HG03521 (cell line): ENCODE results near the gene SLC39A2.
"Not testable (repeated sequence)": the region's sequence is repeated elsewhere in the genome, so short reads cannot be mapped to it uniquely, and the experiment has no call there.

Experiments used
- ATAC-seq: cut with Tn5 transposase; IDR thresholded peaks from one replicate; pipeline ENCODE4 v1.9.1; 2021; ENCODE audit warnings: mild to moderate bottlenecking, moderate library complexity; ENCODE audit not compliant: unreplicated experiment

The SLC39A2 gene, protein sequence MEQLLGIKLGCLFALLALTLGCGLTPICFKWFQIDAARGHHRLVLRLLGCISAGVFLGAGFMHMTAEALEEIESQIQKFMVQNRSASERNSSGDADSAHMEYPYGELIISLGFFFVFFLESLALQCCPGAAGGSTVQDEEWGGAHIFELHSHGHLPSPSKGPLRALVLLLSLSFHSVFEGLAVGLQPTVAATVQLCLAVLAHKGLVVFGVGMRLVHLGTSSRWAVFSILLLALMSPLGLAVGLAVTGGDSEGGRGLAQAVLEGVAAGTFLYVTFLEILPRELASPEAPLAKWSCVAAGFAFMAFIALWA

DNA sequence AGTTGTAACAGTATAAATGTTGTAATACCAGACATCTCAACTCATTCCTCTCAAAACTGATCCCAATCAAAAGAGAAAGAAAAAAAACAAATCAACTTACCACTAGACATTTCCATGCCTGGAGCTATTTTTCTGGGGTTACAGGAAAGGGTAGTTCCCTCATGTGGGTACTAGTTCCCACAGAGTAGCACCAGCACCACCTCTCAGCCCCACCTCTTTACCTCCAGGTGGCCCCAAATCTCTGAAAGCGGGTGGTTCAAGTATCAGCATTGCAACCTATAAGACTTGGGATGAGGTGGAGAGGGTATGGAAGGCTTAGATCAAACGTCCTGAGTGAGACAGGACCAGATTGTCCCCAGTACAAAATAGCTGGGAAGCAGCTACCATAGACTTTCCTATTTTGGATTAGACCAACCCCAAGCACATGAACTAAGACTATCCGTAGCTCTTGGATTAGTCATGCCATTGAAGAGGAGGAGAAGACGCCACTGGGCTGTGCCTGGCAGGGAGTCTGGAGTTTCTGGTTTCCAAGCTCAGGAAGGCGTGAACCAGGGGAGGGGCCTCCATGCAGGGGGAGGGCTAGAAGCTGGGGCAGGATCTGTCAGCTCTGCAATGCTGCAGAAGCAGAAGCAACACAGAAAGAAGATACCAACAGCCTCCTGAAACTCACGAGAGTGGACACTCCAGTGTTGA lies at the start of gene SLC39A2:
SLC39A2 (plus strand) TSS at position 620 of the 693 bp plus-strand sequence. CDS start 154 bp downstream, outside the sequence.
- ATAC-seq = no peak

DNA sequence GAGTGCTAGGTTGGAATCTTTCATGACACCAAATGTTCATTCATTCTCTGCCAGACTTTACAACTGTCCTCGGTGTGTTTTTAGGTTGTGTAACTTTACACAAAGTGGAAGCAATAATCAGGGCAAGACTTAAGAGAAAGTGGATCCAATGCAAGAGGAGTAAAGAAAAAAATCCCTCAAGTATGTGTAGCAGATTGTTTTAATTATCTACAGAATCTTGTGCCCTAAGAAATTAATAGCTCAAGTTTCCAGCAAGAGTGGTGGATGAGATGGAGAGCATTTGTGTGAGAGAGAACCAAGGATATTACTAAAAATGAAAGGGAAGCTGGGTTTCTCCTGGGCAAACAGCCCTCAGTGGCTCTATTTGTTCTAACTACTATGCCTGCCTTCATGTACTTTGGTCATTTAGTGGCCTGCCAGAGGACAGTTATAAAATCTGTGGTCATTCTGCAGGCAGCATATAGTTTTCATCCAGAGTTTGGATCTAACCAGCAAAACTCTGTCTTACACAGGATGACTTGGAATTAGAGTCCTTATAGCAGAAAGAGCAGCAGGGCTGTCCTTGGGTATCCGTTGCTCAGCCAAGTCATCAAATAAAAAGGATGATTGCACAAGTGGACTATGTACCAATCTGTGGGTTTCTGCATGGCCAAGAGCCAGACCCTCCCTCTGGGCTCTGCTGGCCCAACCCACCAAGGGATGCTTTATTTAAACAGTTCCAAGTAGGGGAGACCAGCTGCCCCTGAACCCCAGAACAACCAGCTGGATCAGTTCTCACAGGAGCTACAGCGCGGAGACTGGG lies 44.2 kb upstream of the SLC39A2 start, which contains the start of gene RNASE2:
RNASE2 (plus strand) TSS at position 752 of the 802 bp plus-strand sequence. CDS start 285 bp downstream, outside the sequence.
- not testable (repeated sequence) for ATAC-seq

DNA sequence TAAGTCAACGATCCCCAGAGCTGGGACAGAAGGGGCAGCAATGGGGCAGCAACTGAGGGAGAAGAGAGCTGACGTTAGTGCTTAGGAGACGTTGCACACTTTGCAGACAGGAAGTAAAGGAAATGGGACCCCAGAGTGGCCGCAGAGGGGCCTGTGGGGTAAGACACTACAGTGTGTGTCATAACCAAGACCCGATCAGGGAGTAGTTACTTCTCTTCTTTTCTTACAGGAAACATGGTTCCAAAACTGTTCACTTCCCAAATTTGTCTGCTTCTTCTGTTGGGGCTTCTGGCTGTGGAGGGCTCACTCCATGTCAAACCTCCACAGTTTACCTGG lies 43.6 kb upstream of the SLC39A2 start:
- ATAC-seq = not testable (repeated sequence)

DNA sequence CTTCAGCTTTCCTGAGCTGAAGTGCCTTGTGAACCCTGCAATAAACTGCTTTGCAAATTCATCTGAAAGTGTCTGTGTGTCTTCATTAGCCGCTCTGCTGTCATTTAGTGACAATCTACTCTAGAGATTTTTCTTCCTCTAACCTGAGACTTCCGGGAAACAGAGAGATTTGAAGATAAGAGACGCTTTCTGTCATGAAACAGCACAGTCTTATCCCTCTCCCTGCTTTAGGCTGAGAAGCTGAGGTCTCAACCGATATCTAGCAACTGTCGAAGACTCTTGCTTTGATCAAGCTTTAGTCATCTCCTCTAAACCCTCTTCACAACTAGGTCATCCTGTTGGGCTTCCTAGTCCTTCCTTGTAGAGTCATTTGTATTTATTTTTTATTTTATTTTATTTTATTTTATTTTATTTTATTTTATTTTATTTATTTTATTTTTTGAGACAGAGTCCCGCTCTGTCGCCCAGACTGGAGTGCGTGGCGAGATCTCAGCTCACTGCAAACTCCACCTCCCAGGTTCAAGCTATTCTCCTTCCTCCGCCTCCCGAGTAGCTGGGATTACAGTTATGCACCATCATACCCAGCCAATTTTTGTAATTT lies 42.6 kb upstream of the SLC39A2 start:
- ATAC-seq = no peak

DNA sequence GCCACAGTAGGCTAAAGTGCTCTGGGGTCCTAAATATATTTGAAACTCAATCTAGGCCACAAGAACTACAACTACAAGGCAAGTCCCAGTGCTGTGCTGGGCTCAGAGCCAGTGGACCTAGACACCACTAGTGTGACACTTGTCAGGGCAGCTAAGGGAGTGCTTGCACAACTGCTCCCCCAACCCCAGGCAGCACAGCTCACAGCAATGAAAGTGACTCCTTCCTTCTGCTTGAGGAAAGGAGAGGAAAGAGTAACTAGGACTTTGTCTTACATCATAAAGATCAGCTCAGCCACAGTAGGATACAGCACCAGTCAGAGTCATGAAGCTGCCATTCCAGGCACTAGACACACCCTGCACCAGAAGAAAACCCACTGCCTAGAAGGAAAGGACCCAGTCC lies 40.1 kb upstream of the SLC39A2 start:
- ATAC-seq = not testable (repeated sequence)

DNA sequence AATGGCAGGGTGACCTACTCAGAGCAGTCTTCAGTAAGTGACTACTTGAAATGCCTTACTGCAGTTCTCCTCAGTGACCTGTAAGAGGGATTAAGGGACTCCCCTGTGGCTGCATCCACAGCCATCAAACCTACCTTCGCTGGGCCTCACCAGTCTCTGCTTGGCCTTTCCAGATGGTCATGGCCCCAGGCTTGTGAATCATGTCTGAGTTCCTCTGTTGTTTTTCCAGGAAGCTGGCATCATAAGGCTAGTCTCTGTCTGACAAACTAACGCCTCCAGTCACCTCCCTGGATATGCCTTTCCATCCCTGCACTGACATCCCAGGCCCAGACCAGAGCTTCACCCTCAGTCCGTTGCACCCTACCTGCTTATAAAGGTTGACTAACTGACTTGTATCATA lies 29.8 kb upstream of the SLC39A2 start:
- ATAC-seq = no peak

DNA sequence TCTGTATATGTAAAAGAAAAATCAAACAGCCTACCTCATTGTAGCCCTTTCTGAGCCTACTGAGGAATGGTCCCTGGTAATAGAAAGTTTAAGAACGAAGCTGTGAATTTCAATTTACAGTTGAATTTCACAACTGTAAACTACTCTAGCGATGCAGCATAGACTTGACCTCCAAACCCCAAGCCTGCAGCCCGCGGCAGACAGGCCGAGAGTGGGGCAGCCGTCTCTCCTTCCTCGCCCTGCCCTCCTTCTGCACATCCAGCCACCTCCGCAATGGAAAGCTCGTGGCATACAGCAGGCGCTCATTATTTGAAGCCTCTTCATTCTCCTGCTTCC lies 28.5 kb upstream of the SLC39A2 start:
- ATAC-seq = peak; percentile 6

DNA sequence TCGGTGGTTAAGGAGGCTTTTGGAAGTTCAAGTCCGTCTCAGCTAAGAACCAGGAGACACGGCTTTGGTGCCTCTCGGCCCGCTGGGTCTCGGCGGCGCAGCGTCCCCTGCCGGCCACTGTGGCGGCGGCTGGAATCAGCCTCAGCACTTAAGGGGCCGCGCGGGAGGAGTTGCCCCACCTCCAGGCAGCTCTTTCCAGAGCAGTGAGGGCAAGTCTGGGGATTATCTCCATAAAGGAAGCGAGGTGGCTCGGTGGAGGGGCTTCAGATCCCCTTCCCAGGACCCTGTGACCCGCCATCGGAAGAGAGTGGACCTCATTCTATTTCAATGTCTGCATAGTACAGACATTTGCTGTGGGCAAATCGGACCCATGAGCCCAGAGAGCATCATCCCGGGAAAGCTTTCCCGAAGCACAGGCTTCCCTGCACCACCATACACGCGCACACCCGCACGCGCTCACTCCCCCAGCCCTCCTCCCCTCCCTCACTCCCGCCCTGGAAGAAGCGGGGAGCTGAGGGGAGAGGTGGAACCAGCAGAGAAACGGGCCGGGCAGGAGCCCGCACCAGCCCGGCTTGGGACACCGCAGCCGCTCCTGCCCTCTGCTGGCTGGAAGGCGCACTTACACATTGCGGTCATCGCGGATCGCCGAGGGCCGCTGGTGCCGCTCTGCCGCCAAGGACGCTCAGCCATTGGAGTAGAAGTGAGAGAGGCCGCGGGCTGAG lies 27.9 kb upstream of the SLC39A2 start:
- peak; percentile 78 for ATAC-seq

DNA sequence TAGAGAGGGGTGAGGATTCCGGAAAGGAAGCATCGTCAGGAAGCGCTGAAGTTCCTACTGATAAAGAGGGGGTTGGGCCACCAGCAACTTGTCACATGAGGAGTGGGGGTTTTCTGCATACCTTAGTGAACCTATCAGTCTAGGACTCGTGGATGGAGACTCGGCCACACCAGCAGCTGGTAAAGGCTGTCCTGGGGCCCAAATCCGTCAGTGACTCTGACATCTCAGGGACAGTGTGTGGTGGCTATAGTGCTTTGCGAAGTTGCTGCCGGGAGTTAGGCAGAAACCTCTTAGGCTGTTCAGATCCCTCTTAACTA lies 27.4 kb upstream of the SLC39A2 start:
- peak; percentile 27 for ATAC-seq

DNA sequence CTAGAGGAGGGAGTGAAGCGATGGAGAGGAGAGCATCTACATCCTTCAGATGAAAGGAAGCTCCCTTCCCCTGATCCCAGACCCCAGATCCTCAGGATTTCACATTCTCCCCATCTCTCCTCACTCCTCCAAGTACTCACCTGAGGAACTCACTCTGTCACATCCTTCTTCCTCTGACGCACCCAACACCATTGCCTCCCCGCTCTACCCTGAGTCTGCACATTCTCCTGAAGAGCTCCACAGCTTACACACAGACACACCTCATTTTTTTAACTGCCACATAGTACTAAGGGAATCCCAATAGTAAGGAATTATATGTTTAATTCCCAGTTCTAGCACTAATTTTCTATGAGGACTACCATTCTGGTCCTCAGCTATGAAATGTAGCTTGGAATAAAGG lies 25.6 kb upstream of the SLC39A2 start:
- no peak for ATAC-seq

DNA sequence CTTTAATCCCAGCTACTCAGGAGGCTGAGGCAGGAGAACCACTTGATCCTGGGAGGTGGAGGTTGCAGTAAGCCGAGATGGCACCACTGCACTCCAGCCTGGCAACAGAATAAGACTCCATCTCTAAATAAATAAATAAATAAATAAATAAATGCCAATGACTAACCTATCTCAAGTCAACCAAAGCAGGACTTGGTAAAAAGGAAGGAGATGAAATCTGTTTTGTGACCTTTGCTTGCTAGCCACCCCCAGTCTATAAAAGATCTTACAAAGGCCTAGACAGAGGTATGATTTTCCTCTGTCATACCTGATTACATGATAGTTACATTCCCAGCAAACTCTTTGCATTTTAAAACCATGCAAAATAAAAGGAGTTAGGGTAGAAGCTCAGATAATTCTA lies 22.8 kb upstream of the SLC39A2 start:
- ATAC-seq = no peak

DNA sequence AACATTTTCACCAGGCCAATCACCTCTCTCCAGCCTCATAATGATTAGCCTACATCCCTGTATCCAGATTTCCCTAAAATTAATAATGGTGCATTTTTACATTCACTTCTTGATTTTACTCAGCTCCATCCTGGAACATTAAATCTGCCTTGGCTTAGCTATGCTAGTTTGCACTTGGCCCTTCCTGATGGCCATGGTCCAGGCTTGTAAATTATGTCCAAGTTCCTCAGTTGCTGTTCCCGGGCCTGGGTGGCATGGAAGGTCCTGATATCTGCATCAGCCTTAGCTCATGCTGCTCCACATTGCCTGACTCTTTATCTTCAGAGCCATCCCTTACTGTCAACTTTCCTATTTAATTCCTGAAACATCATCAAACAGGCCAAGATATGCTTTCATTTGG lies 20.4 kb upstream of the SLC39A2 start:
- ATAC-seq = no peak

DNA sequence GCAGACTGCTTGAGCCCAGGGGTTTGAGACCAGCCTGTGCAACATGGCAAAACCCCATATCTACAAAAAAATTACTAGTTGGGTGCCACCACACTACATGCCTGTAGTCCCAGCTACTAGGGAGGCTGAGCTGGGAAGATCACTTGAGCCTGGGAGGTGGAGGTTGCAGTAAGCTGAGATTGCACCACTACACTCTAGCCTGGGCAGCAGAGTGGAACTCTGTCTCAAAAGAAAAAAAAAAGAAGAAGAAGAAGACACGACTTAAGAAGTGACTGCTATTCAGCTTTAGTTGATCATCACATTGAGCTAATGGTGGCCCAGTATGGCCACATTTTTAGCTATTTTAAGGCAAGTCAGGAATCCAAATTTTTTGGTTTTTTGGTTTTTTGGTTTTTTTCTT lies 18.2 kb upstream of the SLC39A2 start:
- ATAC-seq = no peak

DNA sequence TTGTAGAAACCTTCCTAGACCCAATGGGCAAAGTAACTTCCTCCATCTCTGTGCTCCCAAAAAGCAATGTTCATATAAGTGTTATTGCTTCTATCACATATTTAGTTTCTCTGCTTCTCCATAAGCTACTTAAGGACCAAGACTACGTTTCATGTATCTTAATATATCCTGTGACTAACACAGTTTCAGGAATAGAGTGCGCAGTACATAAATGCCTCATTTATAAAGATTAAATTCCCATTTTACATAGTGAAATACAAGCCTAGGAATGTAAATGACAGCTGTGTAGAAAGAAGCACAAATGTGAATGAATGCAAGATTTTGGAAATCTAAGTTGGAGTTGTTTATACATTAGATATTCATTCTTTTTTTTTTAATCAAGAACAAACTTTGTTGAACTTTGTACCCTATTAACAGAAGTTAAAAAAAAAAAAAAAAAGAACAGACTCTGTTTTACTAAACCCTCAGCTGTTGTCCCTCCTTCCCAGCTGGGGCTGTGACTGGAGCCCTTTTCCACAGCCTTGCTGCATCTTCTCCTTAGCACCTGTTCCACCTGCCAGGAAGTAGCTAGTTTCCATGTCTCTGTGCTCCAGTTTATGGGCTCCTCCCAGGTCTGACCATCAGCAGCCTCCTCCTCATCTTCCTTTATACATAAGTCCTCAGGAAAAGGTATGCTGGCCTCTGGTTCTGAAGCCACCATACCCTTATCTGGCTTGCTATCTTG lies 16.3 kb upstream of the SLC39A2 start:
- no peak for ATAC-seq

DNA sequence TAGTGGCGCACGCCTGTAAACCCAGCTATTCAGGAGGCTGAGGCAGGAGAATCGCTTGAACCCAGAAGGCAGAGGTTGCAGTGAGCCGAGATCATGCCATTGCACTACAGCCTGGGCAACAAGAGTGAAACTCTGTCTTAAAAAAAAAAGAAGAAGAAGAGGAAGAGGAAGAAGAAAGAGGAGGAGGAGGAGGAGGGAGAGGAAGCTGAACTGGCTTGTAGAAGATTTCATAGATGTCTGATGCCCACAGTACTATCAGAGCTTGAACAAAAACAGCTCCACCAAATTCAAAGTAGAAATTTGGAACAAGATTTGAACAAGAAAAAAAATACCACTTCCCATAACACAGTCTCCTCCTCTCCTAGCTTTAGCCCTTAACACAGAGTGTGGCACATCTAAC lies 13.4 kb upstream of the SLC39A2 start:
- ATAC-seq = not testable (repeated sequence)

DNA sequence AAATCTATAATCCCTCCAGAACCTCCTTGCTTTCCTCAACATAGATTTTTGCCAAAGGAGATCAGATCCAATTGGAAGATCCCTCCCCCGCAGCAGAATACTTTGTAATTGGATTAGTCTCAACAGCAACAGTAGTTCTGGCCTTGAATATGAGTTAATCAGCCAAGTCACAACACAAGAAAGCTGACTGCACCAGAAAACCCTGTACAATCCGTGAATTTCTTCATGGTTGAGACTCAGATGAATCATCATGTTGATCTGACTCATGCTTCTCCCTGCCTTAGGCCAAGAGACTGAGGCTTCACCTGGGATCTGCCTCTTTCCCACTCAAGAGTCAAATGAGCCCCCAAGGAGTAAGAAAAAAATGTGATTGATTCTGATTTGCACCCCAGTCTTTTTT lies 12.3 kb upstream of the SLC39A2 start:
- no peak for ATAC-seq

DNA sequence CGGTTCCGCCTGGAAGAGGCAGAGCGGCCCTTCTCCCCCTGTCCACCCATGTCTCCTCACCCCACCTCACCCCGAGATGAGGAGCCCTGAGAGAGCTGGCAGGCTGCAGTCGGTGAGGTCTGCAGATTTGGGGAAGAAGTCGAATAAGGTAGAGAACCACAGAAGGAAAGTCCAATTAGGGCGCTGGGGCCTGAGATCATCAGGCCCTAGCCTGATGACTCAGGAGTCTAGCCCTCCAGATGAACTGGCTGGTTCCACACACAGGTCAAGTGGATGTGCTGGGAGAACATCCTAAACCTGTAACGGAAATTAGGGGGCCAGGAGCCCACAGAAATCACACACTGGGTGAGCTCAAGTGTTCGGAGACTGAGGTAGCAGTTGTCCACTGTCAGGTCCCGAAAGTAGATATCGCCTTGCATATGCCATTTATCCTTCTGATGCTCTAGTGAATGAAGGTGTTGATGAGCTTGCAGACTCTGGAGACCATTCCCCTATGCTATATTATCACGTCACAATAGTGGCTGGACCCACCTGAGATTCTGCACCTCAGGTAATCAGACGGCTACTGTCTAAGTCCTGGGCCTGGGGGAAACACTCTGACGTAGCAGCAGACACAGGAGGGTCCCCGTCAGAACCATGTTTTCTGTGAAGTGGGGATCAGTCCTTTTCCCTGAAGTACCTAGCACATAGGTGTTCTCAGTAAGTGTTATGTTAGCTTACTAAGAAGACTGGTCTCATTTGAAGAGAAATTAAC lies 10.2 kb upstream of the SLC39A2 start:
- ATAC-seq = no peak

DNA sequence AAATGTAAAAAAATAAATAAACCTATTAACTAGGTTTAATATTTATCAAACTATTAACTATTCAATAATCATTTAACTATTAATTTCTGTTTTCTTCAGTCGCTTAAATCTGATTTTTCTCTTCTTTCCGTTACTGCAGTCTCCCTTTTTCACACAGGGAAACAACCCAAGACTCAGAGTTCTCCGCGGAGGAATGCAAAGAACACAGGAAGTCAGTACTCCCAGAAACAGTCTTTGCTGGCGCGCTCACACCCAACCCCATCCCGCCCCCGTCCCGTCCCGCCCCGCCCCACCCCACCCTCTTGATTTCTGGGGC lies 9.7 kb upstream of the SLC39A2 start:
- no peak for ATAC-seq

DNA sequence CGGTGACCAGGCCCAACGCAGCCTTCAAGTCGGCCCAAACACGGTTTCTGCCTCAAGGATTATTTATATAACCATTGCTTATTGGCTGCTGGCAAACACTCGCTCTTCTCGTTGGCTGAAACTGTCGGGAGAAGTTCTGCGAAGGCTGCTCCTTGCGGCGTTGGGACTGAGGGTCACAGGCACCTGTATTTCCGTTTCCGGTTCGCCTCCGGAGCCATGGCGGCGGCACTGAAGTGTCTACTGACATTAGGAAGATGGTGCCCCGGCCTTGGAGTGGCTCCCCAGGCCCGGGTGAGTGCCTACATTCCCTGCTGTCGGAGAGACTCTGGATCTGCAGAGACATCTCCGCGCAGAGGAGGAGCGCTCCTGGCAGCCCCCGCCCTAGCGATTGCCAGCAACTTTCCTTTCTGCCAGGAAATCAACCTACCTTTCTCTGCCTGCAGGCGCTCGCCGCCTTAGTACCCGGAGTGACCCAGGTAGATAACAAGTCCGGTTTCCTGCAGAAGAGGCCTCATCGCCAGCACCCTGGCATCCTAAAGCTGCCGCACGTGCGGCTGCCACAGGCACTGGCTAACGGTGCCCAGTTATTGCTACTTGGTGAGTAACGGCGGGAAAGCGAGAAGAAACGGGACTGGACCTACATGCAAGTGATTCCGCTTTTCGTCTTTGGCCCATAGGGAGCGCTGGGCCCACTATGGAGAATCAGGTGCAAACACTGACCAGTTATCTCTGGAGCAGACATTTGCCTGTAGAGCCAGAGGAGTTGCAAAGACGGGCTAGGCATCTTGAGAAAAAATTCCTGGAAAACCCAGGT lies 9.1 kb upstream of the SLC39A2 start, which contains the start of gene METTL17:
METTL17 (plus strand) TSS at position 194 of the 814 bp plus-strand sequence; CDS start at position 217, 23 bp downstream.
- peak; percentile 98 for ATAC-seq
